Gastrocnemius medialis (tissue), 4 donors: ENCODE results near the gene KRTAP9-8.

Source experiments
- POLR2A ChIP-seq, 2 donors: fragments of 450-650 bp; IDR thresholded peaks; one replicate each; pipeline ENCODE4 v1.6.1; 2017; ENCODE audit warnings: antibody characterized with exemption in 2 of 2, mild to moderate bottlenecking in 2 of 2, moderate library complexity in 2 of 2
- TF ChIP-seq, protein P1 (sequence below), 5 experiments: fragments of 450-650 bp in 3 of 5; fragments of 200-600 bp in 2 of 5; sonication (generic) in 2 of 5; IDR thresholded peaks in 4 of 5; conservative IDR thresholded peaks in 1 of 5; 1 replicate in 4 of 5; 2 replicates in 1 of 5; pipeline ENCODE4 v1.5.1; 2016 to 2019; ENCODE audit warnings: antibody characterized with exemption in 5 of 5, mild to moderate bottlenecking in 3 of 5, moderate library complexity in 3 of 5

- TF ChIP-seq, protein P1, sequence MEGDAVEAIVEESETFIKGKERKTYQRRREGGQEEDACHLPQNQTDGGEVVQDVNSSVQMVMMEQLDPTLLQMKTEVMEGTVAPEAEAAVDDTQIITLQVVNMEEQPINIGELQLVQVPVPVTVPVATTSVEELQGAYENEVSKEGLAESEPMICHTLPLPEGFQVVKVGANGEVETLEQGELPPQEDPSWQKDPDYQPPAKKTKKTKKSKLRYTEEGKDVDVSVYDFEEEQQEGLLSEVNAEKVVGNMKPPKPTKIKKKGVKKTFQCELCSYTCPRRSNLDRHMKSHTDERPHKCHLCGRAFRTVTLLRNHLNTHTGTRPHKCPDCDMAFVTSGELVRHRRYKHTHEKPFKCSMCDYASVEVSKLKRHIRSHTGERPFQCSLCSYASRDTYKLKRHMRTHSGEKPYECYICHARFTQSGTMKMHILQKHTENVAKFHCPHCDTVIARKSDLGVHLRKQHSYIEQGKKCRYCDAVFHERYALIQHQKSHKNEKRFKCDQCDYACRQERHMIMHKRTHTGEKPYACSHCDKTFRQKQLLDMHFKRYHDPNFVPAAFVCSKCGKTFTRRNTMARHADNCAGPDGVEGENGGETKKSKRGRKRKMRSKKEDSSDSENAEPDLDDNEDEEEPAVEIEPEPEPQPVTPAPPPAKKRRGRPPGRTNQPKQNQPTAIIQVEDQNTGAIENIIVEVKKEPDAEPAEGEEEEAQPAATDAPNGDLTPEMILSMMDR (IDR thresholded peaks at IDR 0.05 in 4 of 5, conservative IDR thresholded peaks at IDR 0.05 in 1 of 5): no peak
- TF ChIP-seq POLR2A (IDR thresholded peaks at IDR 0.05): no peak
Observed at GRCh38 chr17:41196068-41196467, 41.7 kb upstream of the KRTAP9-8 start.
